Hematopoietic multipotent progenitor cell treated with erythropoietin and hydrocortisone succinate and interleukin-3 and kit ligand, for 17 days (in vitro differentiated cells): ENCODE measurements around the gene MED17.
"Not testable (repeated sequence)": the region's sequence is repeated elsewhere in the genome, so short reads cannot be mapped to it uniquely, and the experiment has no call there.

Experiments
- DNase-seq: peaks from one replicate; pipeline ENCODE4 v3.0.0-alpha.2; 2015; ENCODE audit warnings: low spot score

MED17 gene

DNA sequence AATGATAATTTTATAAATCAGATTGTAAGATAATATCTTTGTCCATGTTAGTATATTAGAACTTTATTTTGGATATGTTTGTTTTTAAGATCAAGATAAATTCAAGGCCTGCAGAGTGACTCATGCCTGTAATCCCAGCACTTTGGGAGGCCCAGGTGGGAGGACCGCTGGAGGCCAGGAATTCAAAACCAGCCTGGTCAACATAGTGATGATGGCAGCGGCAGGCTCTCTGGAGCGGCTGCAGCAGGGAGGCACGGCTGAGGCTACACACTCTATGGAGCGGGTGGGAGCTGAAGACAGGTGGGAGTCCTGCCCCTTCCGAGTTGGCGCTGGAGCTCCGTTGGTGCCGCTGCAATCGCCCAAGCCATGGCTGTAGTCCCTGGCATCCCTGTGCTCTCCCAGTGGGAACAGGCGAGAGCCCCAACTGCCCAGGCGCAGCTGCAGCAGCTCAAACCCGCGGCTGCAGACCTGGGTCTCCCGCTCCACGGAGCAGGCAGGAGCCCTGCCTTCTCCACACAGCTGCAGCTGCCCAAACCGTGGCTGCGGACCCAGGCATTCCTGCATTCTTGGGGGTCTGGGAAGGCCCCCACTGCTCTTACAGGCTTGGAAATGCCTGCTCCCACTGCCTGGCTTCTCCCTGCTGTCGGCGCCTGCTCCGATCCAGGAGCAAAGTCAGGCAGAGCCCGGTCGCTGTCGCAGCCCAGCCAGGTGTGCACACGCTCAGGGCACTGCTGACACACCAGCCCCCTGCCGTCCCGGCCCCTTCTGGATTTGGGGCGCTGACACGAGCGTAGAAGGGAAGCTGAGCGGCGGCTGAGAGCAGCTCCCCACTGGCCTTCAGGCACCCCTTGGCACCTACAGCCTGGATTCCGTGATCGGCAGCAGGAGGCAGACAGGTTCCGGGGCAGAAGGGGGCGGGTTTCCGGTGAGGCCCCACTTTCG is 25.9 kb upstream of the MED17 start:
- no peak for DNase-seq

DNA sequence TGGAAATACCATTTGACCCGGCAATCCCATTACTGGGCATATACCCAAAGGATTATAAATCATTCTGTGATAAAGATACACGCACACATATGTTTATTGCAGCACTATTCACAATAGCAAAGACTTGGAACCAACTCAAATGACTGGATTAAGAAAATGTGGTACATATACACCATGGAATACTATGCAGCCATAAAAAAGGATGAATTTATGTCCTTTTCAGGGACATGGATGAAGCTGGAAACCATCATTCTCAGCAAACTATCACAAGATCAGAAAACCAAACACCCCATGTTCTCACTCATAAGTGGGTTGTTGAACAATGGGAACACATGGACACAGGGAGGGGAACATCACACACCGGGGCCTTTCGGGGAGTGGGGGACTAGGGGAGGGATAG is 25.0 kb upstream of the MED17 start:
- DNase-seq = not testable (repeated sequence)

- no peak for DNase-seq
Measured at GRCh38 chr11:93761910-93762309, 22.2 kb upstream of the MED17 start.

GRCh38 chr11:93765551-93765950 is 18.5 kb upstream of the MED17 start:
- no peak for DNase-seq

GRCh38 chr11:93766504-93766903 is 17.6 kb upstream of the MED17 start:
- DNase-seq = no peak

GRCh38 chr11:93767018-93767417 is 17.1 kb upstream of the MED17 start:
- DNase-seq = no peak

DNA sequence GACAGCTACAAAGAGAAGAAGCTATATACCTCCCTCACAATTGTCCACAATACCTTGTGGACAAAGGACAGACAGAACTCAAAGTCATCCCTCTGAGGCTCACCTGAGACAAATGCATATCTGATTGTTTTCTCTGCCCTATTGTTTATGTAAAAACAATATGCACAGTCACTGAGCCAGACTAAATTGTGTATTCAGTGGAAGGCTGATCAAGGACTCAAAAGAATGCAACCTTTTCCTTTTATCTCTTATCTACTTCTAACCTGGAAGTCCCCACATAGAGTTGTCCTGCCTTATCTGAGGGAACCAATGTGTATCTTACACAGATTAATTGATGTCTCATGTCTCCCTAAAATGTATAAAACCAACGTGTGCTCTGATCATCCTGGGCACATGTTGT is 13.9 kb upstream of the MED17 start:
- no peak for DNase-seq

- no peak for DNase-seq
Measured at GRCh38 chr11:93772123-93772522, 12.0 kb upstream of the MED17 start.

- no peak for DNase-seq
Measured at GRCh38 chr11:93773045-93773477, 11.0 kb upstream of the MED17 start.

GRCh38 chr11:93773601-93774200 is 10.4 kb upstream of the MED17 start:
- DNase-seq = no peak

DNA sequence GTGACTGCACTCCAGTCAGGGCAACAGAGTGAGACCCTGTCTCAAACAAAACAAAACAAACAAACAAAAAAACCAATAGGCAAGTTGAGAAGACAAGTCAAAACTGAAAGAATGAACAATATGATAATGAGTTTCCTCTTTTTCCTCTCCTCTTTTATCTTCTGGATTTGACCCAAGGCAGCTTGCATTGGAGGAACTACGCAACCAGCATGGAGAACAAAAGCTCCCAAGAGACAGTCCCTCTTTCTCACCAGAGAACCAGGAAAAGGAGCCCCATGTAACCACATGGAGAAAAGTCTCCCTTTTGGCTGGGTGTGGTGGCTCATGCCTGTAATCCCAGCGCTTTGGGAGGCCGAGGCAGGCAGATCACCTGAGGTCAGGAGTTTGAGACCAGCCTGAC is 9.5 kb upstream of the MED17 start:
- DNase-seq = not testable (repeated sequence)

DNA sequence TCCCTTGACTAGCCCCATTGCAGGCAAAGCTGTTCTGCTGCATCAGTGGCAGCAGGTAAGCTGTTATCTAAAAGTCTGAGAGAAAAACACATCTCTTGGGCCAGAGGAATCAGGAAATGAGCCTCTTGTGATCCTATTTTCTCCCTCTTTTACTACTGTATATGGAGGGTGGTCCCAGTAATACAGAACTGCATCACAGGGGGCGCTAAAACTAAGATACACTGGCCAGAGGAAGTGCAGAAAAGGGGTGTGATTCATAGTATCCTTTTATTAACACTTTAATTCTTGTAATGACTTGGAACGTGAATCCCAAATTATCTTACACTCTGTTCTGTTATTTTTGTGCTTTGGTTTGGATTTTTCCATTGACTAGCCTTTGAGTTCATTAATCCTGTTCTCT is 8.8 kb upstream of the MED17 start:
- peak; percentile 16 for DNase-seq

DNA sequence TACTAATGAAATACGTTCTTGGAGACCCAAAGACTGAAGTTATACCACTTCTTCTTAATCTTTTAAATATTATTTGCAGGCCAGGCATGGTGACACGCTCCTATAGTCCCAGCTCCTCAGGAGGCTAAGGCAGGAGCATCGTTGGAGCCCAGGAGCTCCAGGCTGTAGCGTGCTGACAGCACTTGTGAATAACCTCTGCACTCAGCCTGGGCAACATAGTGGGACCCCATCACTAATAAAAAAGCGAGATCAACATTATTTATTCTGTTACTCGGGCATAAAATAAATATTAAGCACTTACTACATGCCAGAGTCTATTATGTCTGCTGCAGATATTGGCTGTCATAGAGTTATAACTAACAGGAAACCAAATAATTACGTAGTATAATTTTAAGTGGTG is 720 bp upstream of the MED17 start:
- no peak for DNase-seq

DNA sequence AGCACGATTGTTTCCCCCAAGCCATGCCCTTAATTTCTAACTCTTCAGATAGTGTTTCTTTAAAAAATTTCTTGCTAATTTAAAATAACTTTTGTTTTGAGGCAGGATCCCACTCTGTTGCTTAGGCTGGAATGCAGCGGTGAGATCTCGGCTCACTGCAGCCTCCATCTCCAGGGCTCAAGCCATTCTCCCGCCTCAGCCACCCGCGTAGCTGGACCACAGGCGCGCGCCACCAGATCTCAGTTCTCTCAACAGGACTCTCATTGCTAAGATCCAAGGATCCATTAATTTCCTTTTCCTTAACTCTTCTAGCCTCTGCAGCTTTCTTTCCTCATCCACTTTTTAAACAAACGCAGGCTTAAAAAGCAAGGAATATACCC is 327 bp upstream of the MED17 start:
- no peak for DNase-seq

- DNase-seq = no peak
Measured at GRCh38 chr11:93784935-93785360, 866 bp downstream of the MED17 start.

DNA sequence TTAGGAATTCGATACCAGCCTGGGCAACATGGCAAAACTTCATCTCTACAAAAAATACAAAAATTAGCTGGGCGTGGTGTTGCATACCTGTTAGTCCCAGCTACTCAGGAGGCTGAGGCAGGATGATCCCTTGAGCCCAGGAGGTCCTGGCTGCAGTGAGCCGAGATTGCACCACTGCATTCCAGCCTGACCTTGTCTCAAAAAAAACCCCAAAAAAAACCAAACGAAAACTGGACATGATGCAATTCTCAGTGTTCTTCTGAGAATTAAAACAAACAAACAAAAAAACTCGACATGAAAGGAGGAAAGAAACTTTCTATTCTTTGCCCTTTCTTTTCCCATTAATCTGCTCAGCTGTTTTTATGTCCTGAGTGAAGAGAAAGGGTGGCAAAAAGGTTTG is 7.4 kb downstream of the MED17 start:
- DNase-seq = no peak

GRCh38 chr11:93796441-93797231 is 12.6 kb downstream of the MED17 start:
- peak; percentile 73 for DNase-seq

- DNase-seq = no peak
Measured at GRCh38 chr11:93801366-93801765, 17.3 kb downstream of the MED17 start.

GRCh38 chr11:93804879-93805278 is 20.8 kb downstream of the MED17 start:
- no peak for DNase-seq

GRCh38 chr11:93807980-93808379 is 23.9 kb downstream of the MED17 start:
- no peak for DNase-seq

DNA sequence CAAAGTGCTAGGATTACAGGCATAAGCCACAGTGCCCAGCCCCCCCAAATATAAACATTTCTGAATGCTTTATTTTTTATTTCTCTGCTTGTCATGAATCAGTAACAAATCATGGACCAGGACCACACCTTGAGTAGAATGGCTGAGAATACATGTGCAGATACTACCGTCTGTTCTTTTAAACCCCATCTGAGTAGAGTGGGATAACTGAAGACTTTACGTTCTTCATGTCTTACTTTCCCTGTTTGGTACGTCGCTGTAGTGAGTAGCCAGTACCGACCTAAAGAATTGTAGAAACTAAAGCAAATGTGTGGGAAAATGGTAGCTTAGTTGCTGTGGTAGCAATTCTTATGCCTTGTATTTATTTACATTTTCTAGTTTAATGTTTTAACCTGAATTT is 29.9 kb downstream of the MED17 start:
- DNase-seq = no peak

DNA sequence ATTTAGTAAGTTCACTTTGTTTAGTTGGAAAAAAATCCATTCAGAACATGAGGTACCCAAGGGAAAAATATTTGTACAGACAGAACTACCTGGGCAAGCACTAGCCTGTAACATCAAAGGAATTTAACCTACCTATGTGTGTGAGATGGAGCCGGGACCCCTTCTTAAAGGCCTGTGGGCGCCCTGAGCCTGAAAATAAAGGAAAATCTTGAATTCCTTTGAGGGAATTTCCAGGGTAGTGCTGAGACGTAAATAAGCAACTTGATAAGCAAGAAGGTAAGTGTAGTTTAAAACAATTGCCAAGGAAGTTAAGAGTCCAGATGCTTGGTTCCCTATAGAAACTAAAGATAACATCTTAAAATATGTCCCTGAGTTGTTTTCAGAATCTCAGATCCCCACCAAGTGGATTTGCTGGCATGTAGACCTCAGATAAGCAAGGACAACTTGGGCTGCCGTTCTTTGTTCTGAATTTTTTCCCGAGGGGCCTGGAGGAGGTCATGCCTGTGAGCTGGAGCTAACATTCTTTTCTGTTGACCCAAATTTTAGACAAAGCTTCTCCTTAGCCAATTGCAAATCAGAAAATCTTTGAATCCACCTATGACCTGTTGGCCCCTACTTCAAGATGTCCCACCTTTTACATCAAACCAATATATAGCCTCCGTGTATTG is 31.0 kb downstream of the MED17 start:
- no peak for DNase-seq
